IPS DF 6.9 (cell line): ENCODE measurements around the gene NPIPA1.
"Not testable (repeated sequence)": the region's sequence is repeated elsewhere in the genome, so short reads cannot be mapped to it uniquely, and the experiment has no call there.

Experiments used
- DNase-seq: peaks from one replicate; pipeline ENCODE4 v3.0.0-alpha.2; 2013; ENCODE audit warnings: low read depth, low spot score
- H3K27ac ChIP-seq: one replicate; pipeline ENCODE4 v1.5.1; 2013; ENCODE audit warnings: low read length, control low read depth
- H3K27me3 ChIP-seq: 2 replicates; pipeline ENCODE4 v1.6.1; 2013; ENCODE audit warnings: mild to moderate bottlenecking, low read length; ENCODE audit not compliant: control insufficient read depth, insufficient read depth
- H3K36me3 ChIP-seq: 2 replicates; pipeline ENCODE4 v1.6.1; 2013; ENCODE audit warnings: low read length; ENCODE audit not compliant: control insufficient read depth, insufficient read depth
- H3K4me1 ChIP-seq: 2 replicates; pipeline ENCODE4 v1.6.1; 2013; ENCODE audit warnings: low read length; ENCODE audit not compliant: control insufficient read depth, insufficient read depth
- H3K4me3 ChIP-seq: 2 replicates; pipeline ENCODE4 v1.5.1; 2013; ENCODE audit warnings: mild to moderate bottlenecking, low read length
- H3K9me3 ChIP-seq: 2 replicates; pipeline ENCODE4 v1.6.1; 2013; ENCODE audit warnings: low read length, inconsistent platforms; ENCODE audit not compliant: control insufficient read depth, insufficient read depth
- WGBS: extraction: QIAGEN DNeasy Blood & Tissue Kit; methylation state at CpG from one replicate; pipeline ENCODE4 v1.1.7; 2013; ENCODE audit warnings: mixed read lengths, missing lambda C conversion rate; ENCODE audit not compliant: insufficient read length, insufficient coverage; 5-methylcytosine and 5-hydroxymethylcytosine counted together

Gene NPIPA1

DNA sequence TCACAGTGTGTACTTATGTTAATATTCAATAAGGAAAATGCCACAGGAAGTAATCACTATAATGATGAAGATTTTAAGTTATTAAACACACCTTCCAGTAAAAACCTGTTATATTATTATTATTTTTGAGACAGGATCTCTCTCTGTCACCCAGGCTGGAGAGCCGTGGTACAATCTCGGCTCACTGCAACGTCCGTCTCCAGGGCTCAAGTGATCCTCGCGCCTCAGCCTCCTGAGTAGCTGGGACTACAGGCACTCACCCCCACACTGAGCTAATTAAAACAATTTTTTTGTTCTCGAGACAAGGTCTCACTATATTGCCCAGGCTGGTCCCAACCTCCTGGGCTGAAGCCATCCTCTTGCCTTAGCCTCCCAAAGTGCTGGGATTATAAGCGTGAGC, 41.0 kb downstream of the NPIPA1 start:
- not testable (repeated sequence) for H3K9me3 ChIP-seq, DNase-seq, H3K27me3 ChIP-seq, H3K36me3 ChIP-seq, H3K4me1 ChIP-seq, H3K4me3 ChIP-seq, H3K27ac ChIP-seq
- WGBS = no CpG with 5 or more reads among the region's 8 CpGs

DNA sequence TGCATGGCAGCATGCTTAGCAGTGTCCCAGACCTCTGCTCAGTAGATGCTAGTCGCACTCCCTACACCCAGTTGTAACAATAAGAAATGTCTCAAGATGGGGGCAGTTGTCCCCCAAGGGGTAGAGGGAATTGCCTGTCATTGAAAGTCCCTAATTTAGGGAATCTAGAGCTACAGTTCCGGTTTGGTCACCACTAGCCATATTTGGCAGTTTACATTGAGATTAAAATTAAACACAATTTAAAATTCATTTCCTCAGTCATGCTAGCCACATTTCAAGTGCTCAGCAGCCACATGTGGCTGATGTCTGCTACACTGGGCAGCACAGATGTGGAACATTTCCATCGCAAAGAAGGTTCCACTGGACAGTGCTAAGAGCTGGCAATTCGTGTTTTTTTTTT, 41.7 kb downstream of the NPIPA1 start:
- not testable (repeated sequence) for H3K4me1 ChIP-seq, H3K27me3 ChIP-seq, H3K4me3 ChIP-seq, H3K9me3 ChIP-seq, DNase-seq, H3K36me3 ChIP-seq, H3K27ac ChIP-seq
- WGBS = no CpG with 5 or more reads among the region's 4 CpGs

DNA sequence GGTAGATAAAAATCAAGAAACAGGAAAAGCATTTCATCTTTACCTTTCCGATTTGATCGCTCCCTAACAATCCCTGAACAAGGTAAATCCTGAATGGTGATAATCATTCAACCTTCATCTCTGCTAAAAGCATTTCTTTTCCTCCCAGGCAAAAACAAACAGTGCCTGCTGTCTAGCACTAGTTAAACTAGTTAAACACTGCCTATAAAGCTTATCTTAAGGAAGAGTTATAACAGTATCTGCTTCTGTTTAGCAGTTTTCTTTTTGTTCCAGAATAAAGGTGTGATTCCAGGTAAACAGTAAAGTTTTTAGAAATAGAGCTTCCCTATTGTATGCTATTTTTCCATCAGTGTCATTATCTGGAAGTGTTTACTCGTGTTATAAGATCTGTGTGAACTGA, 44.0 kb downstream of the NPIPA1 start:
- not testable (repeated sequence) for H3K4me3 ChIP-seq, DNase-seq, H3K9me3 ChIP-seq, H3K27ac ChIP-seq, H3K36me3 ChIP-seq, H3K27me3 ChIP-seq, H3K4me1 ChIP-seq
- no CpG with 5 or more reads among the region's 3 CpGs for WGBS

DNA sequence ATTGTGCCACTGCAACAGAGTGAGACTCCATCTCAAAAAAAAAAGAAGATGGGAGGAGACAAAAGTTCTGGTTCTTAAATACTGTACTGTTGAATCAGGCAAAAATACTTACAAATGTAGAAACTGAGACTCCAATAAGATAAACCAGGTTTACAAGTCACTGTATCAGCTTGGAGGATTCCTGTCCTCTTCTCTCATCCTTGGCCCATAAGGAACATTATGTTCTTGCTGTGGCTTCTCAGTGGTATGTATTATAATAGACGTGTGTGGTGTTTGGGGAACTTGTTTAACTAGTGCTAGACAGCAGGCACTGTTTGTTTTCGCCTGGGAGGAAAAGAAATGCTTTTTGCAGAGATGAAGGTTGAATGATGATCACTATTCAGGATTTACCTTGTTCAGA, 45.3 kb downstream of the NPIPA1 start:
- WGBS = no CpG with 5 or more reads among the region's 2 CpGs
- H3K27ac ChIP-seq = not testable (repeated sequence)

DNA sequence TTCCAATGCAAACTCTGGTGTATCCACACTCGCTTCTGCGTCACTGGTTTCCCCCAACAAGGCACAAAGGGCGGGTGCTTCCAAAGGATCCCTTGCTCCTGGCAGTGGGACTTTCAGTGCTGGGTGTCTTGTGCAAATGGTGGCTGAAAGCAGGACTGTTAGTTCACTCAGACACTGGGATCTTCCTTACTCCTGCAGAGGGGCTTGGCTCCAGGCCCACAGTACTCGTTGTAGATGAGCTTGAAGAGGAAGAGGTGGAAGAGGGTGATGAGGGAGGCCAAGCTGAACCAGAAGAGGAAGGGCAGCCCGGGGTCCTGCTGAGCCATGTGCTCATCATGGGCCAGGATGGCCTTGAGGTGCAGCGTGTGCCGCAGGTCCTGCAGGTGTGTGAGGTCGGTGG, 50.8 kb downstream of the NPIPA1 start:
- H3K36me3 ChIP-seq = not testable (repeated sequence)
- WGBS = no CpG with 5 or more reads among the region's 8 CpGs

More for the DNA sequence above, 45.3 kb downstream of the NPIPA1 start:
- H3K4me1 ChIP-seq, H3K36me3 ChIP-seq, H3K9me3 ChIP-seq, DNase-seq, H3K27me3 ChIP-seq, H3K4me3 ChIP-seq: not testable (repeated sequence)

DNA sequence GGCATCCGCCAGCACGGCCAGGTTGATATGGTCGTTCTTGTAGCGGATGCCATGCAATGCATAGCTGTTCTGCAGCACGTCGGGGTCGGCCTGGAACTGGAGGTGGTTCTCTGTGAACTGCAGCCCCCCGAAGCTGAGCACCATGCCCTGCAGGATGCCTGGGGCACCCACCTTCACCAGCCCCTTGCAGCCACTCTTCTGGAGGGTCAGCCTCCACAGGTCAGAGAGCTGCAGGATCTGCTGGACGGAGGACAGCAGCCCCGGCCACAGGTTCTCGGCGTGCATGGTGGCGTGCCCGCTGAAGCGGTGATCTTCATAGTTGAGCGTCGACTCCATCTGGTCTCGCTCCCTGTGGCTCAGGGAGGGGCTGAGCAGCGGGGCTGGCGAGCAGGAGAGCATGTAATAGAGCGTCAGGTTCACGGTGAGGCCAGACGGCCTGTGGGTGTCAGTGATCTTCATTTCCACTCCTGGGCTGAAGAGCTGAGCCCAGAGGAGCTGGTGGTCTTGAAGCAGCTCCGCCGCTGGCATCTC, 51.5 kb downstream of the NPIPA1 start:
- not testable (repeated sequence) for H3K4me1 ChIP-seq, H3K27ac ChIP-seq, H3K27me3 ChIP-seq, H3K4me3 ChIP-seq, H3K36me3 ChIP-seq, DNase-seq, H3K9me3 ChIP-seq
- WGBS = no CpG with 5 or more reads among the region's 25 CpGs

More for the DNA sequence above, 50.8 kb downstream of the NPIPA1 start:
- H3K27ac ChIP-seq, H3K27me3 ChIP-seq, DNase-seq, H3K9me3 ChIP-seq, H3K4me1 ChIP-seq, H3K4me3 ChIP-seq: not testable (repeated sequence)

DNA sequence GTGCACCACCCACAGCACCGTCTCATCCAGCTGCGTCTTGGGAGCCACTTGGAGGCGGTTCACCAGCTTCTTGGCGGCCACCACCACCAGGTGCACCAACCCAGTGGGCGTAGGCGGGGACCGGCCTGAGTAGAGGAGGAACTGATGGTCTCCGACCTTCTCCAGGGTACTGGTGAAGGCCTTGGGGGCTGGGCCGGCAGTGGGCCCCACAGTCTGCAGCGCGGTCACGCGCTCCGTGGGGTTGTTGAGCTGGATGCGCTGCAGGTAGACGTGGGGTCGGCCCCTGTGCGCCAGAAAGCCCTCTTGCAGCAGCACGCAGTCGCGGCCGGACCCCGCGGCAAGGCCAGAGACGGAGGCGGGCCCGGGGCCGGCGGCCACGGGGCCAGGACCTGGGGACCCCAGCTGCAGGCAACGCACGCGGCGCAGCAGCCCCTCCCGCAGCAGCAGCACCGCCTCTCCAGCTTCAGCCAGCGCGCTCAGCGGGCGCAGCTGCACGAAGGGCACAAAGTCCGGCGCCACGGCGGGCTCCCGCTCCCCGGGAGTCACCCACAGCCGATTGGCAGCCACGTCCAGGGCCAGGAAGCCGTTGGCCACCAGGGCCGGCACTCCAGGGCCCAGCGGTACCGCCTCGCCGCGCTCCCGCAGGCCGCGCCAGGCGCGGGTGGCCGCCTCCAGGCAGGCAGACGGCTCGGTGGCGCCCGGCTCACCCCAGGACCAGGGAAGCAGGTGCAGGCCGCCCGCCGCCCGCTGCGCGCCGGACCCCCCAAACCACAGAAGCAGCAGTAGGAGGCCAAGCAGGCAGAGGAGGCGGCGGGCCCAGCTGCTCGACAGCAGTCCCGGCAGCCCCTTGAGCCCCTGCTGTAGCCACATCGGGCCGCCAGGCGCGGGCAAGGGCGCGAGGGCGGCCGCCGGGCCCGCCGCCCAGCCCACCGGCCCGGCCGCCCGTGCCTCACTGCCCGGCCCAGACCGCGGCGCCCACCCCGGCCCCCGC, 52.3 kb downstream of the NPIPA1 start:
- not testable (repeated sequence) for H3K27ac ChIP-seq, H3K9me3 ChIP-seq, DNase-seq, H3K4me1 ChIP-seq, H3K36me3 ChIP-seq, H3K27me3 ChIP-seq
- no CpG with 5 or more reads among the region's 98 CpGs for WGBS
- peak overlapping the region; percentile 28; the same call in 1 of the 2 replicates for H3K4me3 ChIP-seq

DNA sequence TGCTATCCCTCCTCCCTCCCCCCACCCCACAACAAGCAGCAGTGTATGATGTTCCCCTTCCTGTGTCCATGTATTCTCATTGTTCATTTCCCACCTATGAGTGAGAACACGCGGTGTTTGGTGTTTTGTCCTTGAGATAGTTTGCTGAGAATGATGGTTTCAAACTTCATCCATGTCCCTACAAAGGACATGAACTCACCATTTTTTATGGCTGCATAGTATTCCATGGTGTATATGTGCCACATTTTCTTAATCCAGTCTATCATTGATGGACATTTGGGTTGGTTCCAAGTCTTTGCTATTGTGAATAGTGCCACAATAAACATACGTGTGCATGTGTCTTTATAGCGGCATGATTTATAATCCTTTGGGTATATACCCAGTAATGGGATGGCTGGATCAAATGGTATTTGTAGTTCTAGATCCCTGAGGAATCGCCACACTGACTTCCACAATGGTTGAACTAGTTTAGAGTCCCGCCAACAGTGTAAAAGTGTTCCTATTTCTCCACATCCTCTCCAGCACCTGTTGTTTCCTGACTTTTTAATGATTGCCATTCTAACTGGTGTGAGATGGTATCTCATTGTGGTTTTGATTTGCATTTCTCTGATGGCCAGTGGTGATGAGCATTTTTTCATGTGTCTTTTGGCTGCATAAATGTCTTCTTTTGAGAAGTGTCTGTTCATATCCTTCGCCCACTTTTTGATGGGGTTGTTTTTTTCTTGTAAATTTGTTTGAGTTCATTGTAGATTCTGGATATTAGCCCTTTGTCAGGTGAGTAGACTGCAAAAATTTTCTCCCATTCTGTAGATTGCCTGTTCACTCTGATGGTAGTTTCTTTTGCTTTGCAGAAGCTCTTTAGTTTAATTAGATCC, 56.3 kb downstream of the NPIPA1 start:
- not testable (repeated sequence) for H3K27me3 ChIP-seq, H3K36me3 ChIP-seq, H3K4me3 ChIP-seq, DNase-seq, H3K4me1 ChIP-seq, H3K27ac ChIP-seq, H3K9me3 ChIP-seq
- no CpG with 5 or more reads among the region's 7 CpGs for WGBS

DNA sequence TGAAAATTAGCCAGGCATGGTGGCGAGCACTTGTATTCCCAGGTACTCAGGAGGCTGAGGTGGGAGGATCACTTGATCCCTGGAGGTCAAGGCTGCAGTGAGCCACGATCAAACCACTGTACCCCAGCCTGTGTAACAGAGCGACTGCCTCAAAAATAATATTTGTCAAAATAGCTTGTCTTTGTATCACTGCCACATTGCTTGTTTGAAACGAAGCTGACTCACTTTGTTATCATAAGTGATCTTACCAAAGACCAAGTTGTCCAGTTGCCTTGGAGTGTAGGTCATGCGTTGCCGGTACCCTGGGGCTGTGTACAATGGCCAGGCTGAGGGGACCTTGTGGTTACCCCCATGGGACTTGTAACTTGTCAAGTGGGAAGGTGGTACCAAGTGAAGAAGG, 59.5 kb downstream of the NPIPA1 start:
- not testable (repeated sequence) for H3K27ac ChIP-seq, H3K4me1 ChIP-seq, H3K9me3 ChIP-seq, H3K27me3 ChIP-seq, DNase-seq, H3K4me3 ChIP-seq, H3K36me3 ChIP-seq
- WGBS = no CpG with 5 or more reads among the region's 6 CpGs

DNA sequence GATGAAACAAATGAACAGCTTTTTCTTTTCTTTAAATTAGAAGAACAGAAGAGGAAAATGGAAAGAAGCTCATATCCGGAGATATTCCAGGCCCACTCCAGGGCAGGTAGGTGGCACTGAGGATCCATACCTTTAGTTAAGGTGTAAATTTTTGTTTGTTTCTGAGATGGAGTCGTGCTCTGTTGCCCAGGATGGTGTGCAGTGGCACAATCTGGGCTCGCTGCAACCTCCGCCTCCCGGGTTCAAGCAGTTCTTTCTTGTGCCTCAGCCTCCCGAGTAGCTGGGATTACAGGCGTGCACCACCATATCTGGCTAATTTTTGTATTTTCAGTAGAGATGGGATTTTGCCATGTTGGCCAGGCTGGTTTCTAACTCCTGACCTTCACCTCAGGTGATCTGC, 61.1 kb downstream of the NPIPA1 start:
- not testable (repeated sequence) for H3K4me1 ChIP-seq, H3K27ac ChIP-seq, DNase-seq, H3K27me3 ChIP-seq, H3K4me3 ChIP-seq, H3K36me3 ChIP-seq, H3K9me3 ChIP-seq
- WGBS = no CpG with 5 or more reads among the region's 7 CpGs
